Activated naive CD8-positive, alpha-beta T cell treated with anti-CD3 and anti-CD28 coated beads, Interleukin-2, amount 50 U/mL, for 16 hours (primary cell): ENCODE data around the gene TAF8.

Experiments used
- DNase-seq: peaks from one replicate; pipeline ENCODE4 v3.0.0-alpha.2; 2020; ENCODE audit warnings: low read depth, low spot score

Gene TAF8

GRCh38 chr6:42099340-42100028, 49.2 kb downstream of the TAF8 start:
- no peak for DNase-seq

GRCh38 chr6:42100029-42100901, 49.9 kb downstream of the TAF8 start:
- no peak for DNase-seq

- no peak for DNase-seq
Observed at GRCh38 chr6:42101186-42101657, 50.9 kb downstream of the TAF8 start.

- DNase-seq, result no peak
Observed at GRCh38 chr6:42103216-42103615, 52.9 kb downstream of the TAF8 start.

- DNase-seq, result no peak
Observed at GRCh38 chr6:42103753-42104094, 53.4 kb downstream of the TAF8 start.

GRCh38 chr6:42104095-42104803, 53.9 kb downstream of the TAF8 start:
- peak; percentile 43 for DNase-seq

GRCh38 chr6:42104804-42105125, 54.4 kb downstream of the TAF8 start:
- DNase-seq, result no peak

GRCh38 chr6:42105156-42105648, 54.9 kb downstream of the TAF8 start:
- DNase-seq, result no peak

GRCh38 chr6:42105709-42106108, 55.4 kb downstream of the TAF8 start:
- no peak for DNase-seq

- DNase-seq, result no peak
Observed at GRCh38 chr6:42106112-42107023, 56.0 kb downstream of the TAF8 start.

GRCh38 chr6:42108071-42108470, 57.7 kb downstream of the TAF8 start:
- no peak for DNase-seq

GRCh38 chr6:42110683-42111082, 60.4 kb downstream of the TAF8 start:
- no peak for DNase-seq

- no peak for DNase-seq
Observed at GRCh38 chr6:42112351-42112750, 62.0 kb downstream of the TAF8 start.

- DNase-seq, result no peak
Observed at GRCh38 chr6:42113936-42114636, 63.8 kb downstream of the TAF8 start.

- no peak for DNase-seq
Observed at GRCh38 chr6:42117843-42118161, 67.5 kb downstream of the TAF8 start.

- no peak for DNase-seq
Observed at GRCh38 chr6:42118162-42119001, 68.1 kb downstream of the TAF8 start.

GRCh38 chr6:42120895-42121865, 70.9 kb downstream of the TAF8 start:
- no peak for DNase-seq

- no peak for DNase-seq
Observed at GRCh38 chr6:42123379-42124103, 73.2 kb downstream of the TAF8 start.
